Measurements from ENCODE around the gene MRPL4. TPM values are rescaled to one million over a fixed set of nuclear protein-coding genes. Genes with fewer than 3 reads are reported as not detected.

Gene MRPL4
- total and polyA plus RNA-seq, 2 of the 13 experiments (the other 11 are each of a cell fraction or from before 2014, with no cell fraction given): 40.6 to 42.5 TPM

GRCh38 chr19:10251792-10252694 lies at the start of gene MRPL4 (continued):
- TF ChIP-seq NR0B2 (CRISPR knock-in tag; IDR thresholded peaks at IDR 0.05): peak; percentile 75; the same call in 1 of the 2 replicates
- peak; percentile 69; the same call in 1 of the 2 replicates for TF ChIP-seq NAIF1 (CRISPR knock-in tag; IDR thresholded peaks at IDR 0.05; ENCODE audit: borderline replicate concordance)
- TF ChIP-seq HMG20B (CRISPR knock-in tag; conservative IDR thresholded peaks at IDR 0.05): no peak
- peak; percentile 89 for TF ChIP-seq RNF2 (conservative IDR thresholded peaks at IDR 0.05; ENCODE audit: low read depth)
- TF ChIP-seq SNRNP70 (IDR thresholded peaks at IDR 0.05; ENCODE audit: low read depth, low read length): no peak
- TF ChIP-seq ERF (CRISPR knock-in tag; IDR thresholded peaks at IDR 0.05): no peak
- TF ChIP-seq SP140L (CRISPR knock-in tag; IDR thresholded peaks at IDR 0.05; ENCODE audit: borderline replicate concordance): no peak
- TF ChIP-seq EED (CRISPR knock-in tag; IDR thresholded peaks at IDR 0.05): peak; percentile 96; the same call in 1 of the 2 replicates
- TF ChIP-seq CENPBD1 (CRISPR knock-in tag; IDR thresholded peaks at IDR 0.05; ENCODE audit: borderline replicate concordance, low read depth): no peak
- peak; percentile 59; the same call in 1 of the 2 replicates for TF ChIP-seq TEF (CRISPR knock-in tag; IDR thresholded peaks at IDR 0.05)
- no peak for TF ChIP-seq MIXL1 (CRISPR knock-in tag; IDR thresholded peaks at IDR 0.05)
- 0 out of 2 replicates have a peak, but pooled peaks have one; percentile 67 for TF ChIP-seq AKAP8 (CRISPR knock-in tag; IDR thresholded peaks at IDR 0.05)
- peak; percentile 96 for TF ChIP-seq CREM (IDR thresholded peaks at IDR 0.05)
- TF ChIP-seq CREM (CRISPR knock-in tag; IDR thresholded peaks at IDR 0.05): peak; percentile 93
- TF ChIP-seq NR2C2 (CRISPR knock-in tag; IDR thresholded peaks at IDR 0.05; ENCODE audit: borderline replicate concordance): peak; percentile 99
- peak; percentile 98 for TF ChIP-seq ZNF687 (CRISPR knock-in tag; IDR thresholded peaks at IDR 0.05)
- TF ChIP-seq ZNF18 (CRISPR knock-in tag; IDR thresholded peaks at IDR 0.05; ENCODE audit: insufficient replicate concordance): peak; percentile 60
- TF ChIP-seq ZNF343 (CRISPR knock-in tag; IDR thresholded peaks at IDR 0.05): no peak
- 0 out of 2 replicates have a peak, but pooled peaks have one; percentile 40 for TF ChIP-seq ZNF589 (CRISPR knock-in tag; conservative IDR thresholded peaks at IDR 0.05)
- TF ChIP-seq FOXC1 (CRISPR knock-in tag; IDR thresholded peaks at IDR 0.05; ENCODE audit: borderline replicate concordance): peak; percentile 97
- peak; percentile 48 for TF ChIP-seq NCOA2 (CRISPR knock-in tag; IDR thresholded peaks at IDR 0.05)
- peak; percentile 88 for TF ChIP-seq KLF12 (CRISPR knock-in tag; IDR thresholded peaks at IDR 0.05; ENCODE audit: borderline replicate concordance)
- peak; percentile 80 for TF ChIP-seq ZSCAN25 (CRISPR knock-in tag; IDR thresholded peaks at IDR 0.05)

All from HepG2 (cell line).